OCI-LY7 (cell line): ENCODE results near the gene GATA3. TPM values are rescaled to one million over a fixed set of nuclear protein-coding genes. Genes with fewer than 3 reads are reported as not detected.

ENCODE experiments used
- BruUV-seq: library from RNA; stranded (reverse); fragments of 400-500 nt; replicated peaks from 2 replicates; lab custom pipeline; 2021; lab: Mats Ljungman, UMichigan
- CTCF ChIA-PET: fragments of 300-600 bp; sonication (Branson Sonifier 250); formaldehyde crosslinking; loops from one replicate; lab custom pipeline; 2022; ENCODE audit warnings: antibody characterized with exemption; ENCODE audit not compliant: unreplicated experiment; lab: Charles Lee
- POLR2A ChIA-PET: fragments of 300-600 bp; sonication (Branson Sonifier 250); formaldehyde crosslinking; loops from one replicate; lab custom pipeline; 2022; ENCODE audit warnings: antibody characterized with exemption; lab: Charles Lee
- DNase-seq: peaks from one replicate; pipeline ENCODE4 v3.0.0-alpha.2; 2015; ENCODE audit warnings: low spot score
- H2AFZ ChIP-seq: fragments of 200-600 bp; sonication (generic), shearing (Covaris generic); 2 replicates; pipeline ENCODE4 v1.6.1; 2014; ENCODE audit warnings: mild to moderate bottlenecking, antibody characterized with exemption, low read length, moderate library complexity
- H3K27ac ChIP-seq: fragments of 200-600 bp; sonication (generic); 2 replicates; pipeline ENCODE4 v1.5.1; 2014; ENCODE audit warnings: mixed run types, low read depth, mild to moderate bottlenecking, moderate library complexity, low read length, inconsistent platforms; ENCODE audit not compliant: poor library complexity, severe bottlenecking
- H3K36me3 ChIP-seq: fragments of 200-600 bp; sonication (generic); 2 replicates; pipeline ENCODE4 v1.6.1; 2014; ENCODE audit warnings: mild to moderate bottlenecking, antibody characterized with exemption, low read length, moderate library complexity, mixed read lengths; ENCODE audit not compliant: insufficient read depth
- H3K4me1 ChIP-seq: fragments of 200-600 bp; sonication (generic); 2 replicates; pipeline ENCODE4 v1.5.1; 2014; ENCODE audit warnings: mild to moderate bottlenecking, low read length; ENCODE audit not compliant: insufficient read depth, poor library complexity, severe bottlenecking
- H3K4me2 ChIP-seq: fragments of 200-600 bp; sonication (generic); 2 replicates; pipeline ENCODE4 v1.6.1; 2014; ENCODE audit warnings: mild to moderate bottlenecking, low read length
- H3K4me3 ChIP-seq: fragments of 200-600 bp; sonication (generic); 2 replicates; pipeline ENCODE4 v1.5.1; 2014; ENCODE audit warnings: mild to moderate bottlenecking, low read depth, low read length; ENCODE audit not compliant: poor library complexity, severe bottlenecking
- H3K79me2 ChIP-seq: fragments of 200-600 bp; sonication (generic); 2 replicates; pipeline ENCODE4 v1.6.1; 2016; ENCODE audit warnings: low read depth, mild to moderate bottlenecking, low read length, moderate library complexity, mixed read lengths; ENCODE audit not compliant: insufficient read depth
- H3K9me2 ChIP-seq: fragments of 200-600 bp; sonication (generic); 2 replicates; pipeline ENCODE4 v1.6.1; 2016; ENCODE audit warnings: mild to moderate bottlenecking, low read length, mixed read lengths; ENCODE audit not compliant: insufficient read depth
- H3K9me3 ChIP-seq: fragments of 200-600 bp; sonication (generic); 2 replicates; pipeline ENCODE4 v1.6.1; 2014; ENCODE audit warnings: mild to moderate bottlenecking, mixed run types, low read length, mixed read lengths
- H4K20me1 ChIP-seq: fragments of 200-600 bp; sonication (generic); 2 replicates; pipeline ENCODE4 v1.6.1; 2014; ENCODE audit warnings: mild to moderate bottlenecking, antibody characterized with exemption, low read length, moderate library complexity, mixed read lengths; ENCODE audit not compliant: insufficient read depth
- EZH2phosphoT487 ChIP-seq: fragments of 200-600 bp; sonication (generic); IDR thresholded peaks from 2 replicates; pipeline ENCODE4 v1.6.1; 2018; ENCODE audit warnings: low read depth, borderline replicate concordance, mild to moderate bottlenecking, mixed run types, antibody characterized with exemption, low read length, moderate library complexity, mixed read lengths
- intact Hi-C: fragments of 100-400 bp; cut with micrococcal nuclease; formaldehyde crosslinking; loops from one replicate; pipeline ENCODE4 v1.10.0; 2022; ENCODE audit not compliant: unreplicated experiment
- total RNA-seq, 2 experiments: library from RNA; depleted of rRNA in 1 of 2; stranded (reverse); fragments of >200 nt in 1 of 2; shearing (Covaris generic) in 1 of 2; gene quantifications; 2 replicates each; pipeline ENCODE4 v1.2.3, GENCODE V29; 2014 to 2022
- TF ChIP-seq, protein P1 (sequence below): fragments of 200-600 bp; sonication (generic); conservative IDR thresholded peaks from 2 replicates; pipeline ENCODE4 v1.5.1; 2014; ENCODE audit warnings: mild to moderate bottlenecking, antibody characterized with exemption, low read length, moderate library complexity, mixed read lengths

The GATA3 gene
- total RNA-seq, 2 experiments from 2014 or later: not detected

DNA sequence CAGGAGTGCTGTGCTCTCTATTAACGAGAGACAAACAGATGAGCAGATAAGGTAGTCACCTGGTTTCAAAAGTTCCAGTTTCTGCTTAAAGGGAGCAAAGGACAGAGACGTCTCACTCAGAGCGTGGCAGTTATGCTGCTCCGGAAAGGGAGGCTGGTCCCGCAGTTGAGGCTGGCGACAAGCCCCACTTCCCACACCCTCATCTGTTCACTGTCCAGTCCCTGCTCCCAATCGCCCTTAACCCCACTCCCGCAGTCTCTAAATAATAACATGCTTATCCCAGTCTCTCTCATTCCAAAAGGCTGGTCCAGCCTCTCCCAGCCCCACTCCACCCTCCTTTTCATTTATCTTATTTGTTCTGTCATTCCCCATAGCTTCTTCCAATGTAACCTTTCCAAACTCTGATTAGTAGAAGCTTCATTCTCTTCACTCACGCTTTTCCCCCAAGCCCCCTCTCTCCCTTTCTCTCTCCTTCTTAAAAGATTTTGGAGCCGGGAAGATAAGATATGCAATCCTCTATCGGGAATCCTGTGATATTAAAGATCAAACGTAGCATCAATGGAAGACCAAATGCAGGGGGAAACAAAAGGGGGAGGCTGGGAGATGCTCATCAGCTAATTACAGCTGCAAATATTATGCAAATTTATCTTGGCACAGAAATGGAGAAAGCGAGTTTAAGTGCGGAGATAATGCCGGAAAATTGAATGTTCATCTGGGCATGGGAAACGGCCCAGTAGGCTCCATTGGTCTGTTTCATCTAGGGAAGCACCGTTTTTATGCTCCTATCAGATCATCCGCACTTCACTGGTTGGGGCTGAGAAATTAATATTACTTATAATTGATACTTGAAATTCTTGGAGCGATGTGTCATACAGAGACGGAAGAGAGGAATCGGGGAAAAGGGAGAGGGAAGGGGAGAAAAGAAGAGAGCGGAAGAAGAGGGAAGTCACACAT, 16.3 kb upstream of the GATA3 start:
- no peak for DNase-seq

DNA sequence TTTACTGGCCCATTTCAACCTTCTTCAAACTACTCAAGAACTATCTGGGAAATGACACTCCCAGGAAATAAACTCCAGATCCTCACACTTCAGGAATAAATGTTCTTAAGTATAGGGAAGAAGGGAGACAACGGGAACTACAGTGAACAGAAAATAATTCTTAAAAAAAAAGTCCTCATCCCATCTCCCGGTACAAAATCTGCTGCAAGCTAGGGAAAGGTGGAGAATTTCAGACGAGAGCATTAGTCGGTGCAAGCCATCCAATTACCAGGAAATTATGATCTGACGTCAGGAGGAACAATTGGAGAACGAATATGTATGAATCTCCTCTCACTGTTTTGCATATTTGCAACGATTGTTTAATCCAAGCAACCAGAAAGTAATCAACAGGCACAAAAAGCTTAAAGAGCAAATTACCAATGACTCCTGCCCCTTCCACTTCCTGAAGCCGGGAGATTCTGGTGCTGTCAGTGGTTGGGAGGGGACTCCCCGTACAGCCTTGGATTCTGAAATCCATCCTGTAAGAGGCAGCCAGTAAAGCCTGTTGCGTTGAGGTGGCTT, 15.1 kb upstream of the GATA3 start:
- CTCF ChIA-PET: no interaction called here
- H3K9me3 ChIP-seq: no peaks in the 10 kb centered on the region
- POLR2A ChIA-PET: no interaction called here

More for the DNA sequence above, 16.3 kb upstream of the GATA3 start:
- no peaks in the 10 kb centered on the region for H3K9me2 ChIP-seq
- no peak overlapping the region for H3K4me3 ChIP-seq
- no peak overlapping the region for H2AFZ ChIP-seq
- no peak overlapping the region for H3K4me2 ChIP-seq
- no peaks in the 10 kb centered on the region for H3K9me3 ChIP-seq
- intact Hi-C loops: no loop called here
- TF ChIP-seq, protein P1, sequence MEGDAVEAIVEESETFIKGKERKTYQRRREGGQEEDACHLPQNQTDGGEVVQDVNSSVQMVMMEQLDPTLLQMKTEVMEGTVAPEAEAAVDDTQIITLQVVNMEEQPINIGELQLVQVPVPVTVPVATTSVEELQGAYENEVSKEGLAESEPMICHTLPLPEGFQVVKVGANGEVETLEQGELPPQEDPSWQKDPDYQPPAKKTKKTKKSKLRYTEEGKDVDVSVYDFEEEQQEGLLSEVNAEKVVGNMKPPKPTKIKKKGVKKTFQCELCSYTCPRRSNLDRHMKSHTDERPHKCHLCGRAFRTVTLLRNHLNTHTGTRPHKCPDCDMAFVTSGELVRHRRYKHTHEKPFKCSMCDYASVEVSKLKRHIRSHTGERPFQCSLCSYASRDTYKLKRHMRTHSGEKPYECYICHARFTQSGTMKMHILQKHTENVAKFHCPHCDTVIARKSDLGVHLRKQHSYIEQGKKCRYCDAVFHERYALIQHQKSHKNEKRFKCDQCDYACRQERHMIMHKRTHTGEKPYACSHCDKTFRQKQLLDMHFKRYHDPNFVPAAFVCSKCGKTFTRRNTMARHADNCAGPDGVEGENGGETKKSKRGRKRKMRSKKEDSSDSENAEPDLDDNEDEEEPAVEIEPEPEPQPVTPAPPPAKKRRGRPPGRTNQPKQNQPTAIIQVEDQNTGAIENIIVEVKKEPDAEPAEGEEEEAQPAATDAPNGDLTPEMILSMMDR: no peak
- no peak for TF ChIP-seq EZH2phosphoT487
- H3K27ac ChIP-seq: no peak overlapping the region
- ChIA-PET POLR2A (interaction anchor here (0.6 kb wide), 1 partner anchor 39 kb away, joined by 4 read pairs; no protein-coding TSS in a partner anchor), CTCF (no interaction called here)
- no peaks in the 10 kb centered on the region for H3K4me1 ChIP-seq
- H4K20me1 ChIP-seq: no peaks in the 10 kb centered on the region
- H3K36me3 ChIP-seq: no peaks in the 10 kb centered on the region
- no peaks in the 10 kb centered on the region for H3K79me2 ChIP-seq
- no TSS peak for BruUV-seq

More for the DNA sequence above, 15.1 kb upstream of the GATA3 start:
- BruUV-seq: no TSS peak
- intact Hi-C loops: no loop called here
- no peak for DNase-seq
- no peaks in the 10 kb centered on the region for H3K79me2 ChIP-seq
- H3K36me3 ChIP-seq: no peaks in the 10 kb centered on the region
- no peaks in the 10 kb centered on the region for H4K20me1 ChIP-seq
- H3K27ac ChIP-seq: no peak overlapping the region
- H2AFZ ChIP-seq: no peak overlapping the region
- no peak for TF ChIP-seq EZH2phosphoT487
- TF ChIP-seq, protein P1: no peak
- no peak overlapping the region for H3K4me3 ChIP-seq
- no peaks in the 10 kb centered on the region for H3K4me1 ChIP-seq
- no peaks in the 10 kb centered on the region for H3K9me2 ChIP-seq
- no peak overlapping the region for H3K4me2 ChIP-seq
